Lower lobe of right lung (tissue), 2 donors: Measurements from ENCODE around the gene PKD2. TPM values are rescaled to one million over a fixed set of nuclear protein-coding genes. Genes with fewer than 3 reads are reported as not detected.

Source experiments
- ATAC-seq, 2 donors: fragments of 200-7000 bp; cut with Tn5 transposase; one replicate each; pipeline ENCODE4 v1.9.1; 2020 to 2022; ENCODE audit warnings: mild to moderate bottlenecking in 2 of 2, moderate library complexity in 2 of 2
- DNase-seq: peaks from one replicate; pipeline ENCODE4 v3.0.0-alpha.2; 2020
- H3K27ac ChIP-seq: fragments of 200-600 bp; one replicate; pipeline ENCODE4 v1.8.0; 2022
- H3K27me3 ChIP-seq: fragments of 200-600 bp; one replicate; pipeline ENCODE4 v1.8.0; 2022; ENCODE audit warnings: low read depth
- H3K36me3 ChIP-seq: fragments of 200-600 bp; one replicate; pipeline ENCODE4 v1.8.0; 2022; ENCODE audit warnings: mild to moderate bottlenecking
- H3K4me1 ChIP-seq: fragments of 200-600 bp; one replicate; pipeline ENCODE4 v1.8.0; 2022
- H3K4me3 ChIP-seq: fragments of 200-600 bp; one replicate; pipeline ENCODE4 v1.8.0; 2022; ENCODE audit warnings: mild to moderate bottlenecking
- H3K9me3 ChIP-seq: fragments of 200-600 bp; one replicate; pipeline ENCODE4 v1.8.0; 2022
- CTCF ChIP-seq: fragments of 200-600 bp; IDR thresholded peaks from one replicate; pipeline ENCODE4 v1.8.0; 2022; ENCODE audit warnings: antibody characterized with exemption, mild to moderate bottlenecking
- intact Hi-C: fragments of 100-400 bp; cut with DNase I; formaldehyde crosslinking; loops from one replicate; pipeline ENCODE4 v1.11.0; 2022
- total RNA-seq: library from RNA; stranded (reverse); fragmentation: NEBNext Ultra II Directional; extraction: Animal tissue kit (Norgen Biotek cat#: 25700); gene quantifications from one replicate; pipeline ENCODE4 v1.2.1, GENCODE V29; 2021
- donor health status: DM: no; HTN: yes; CAD: no; lungs with severe emphysema.

PKD2 gene
- total RNA-seq, 1 donor from 2014 or later: 21.4 TPM

DNA sequence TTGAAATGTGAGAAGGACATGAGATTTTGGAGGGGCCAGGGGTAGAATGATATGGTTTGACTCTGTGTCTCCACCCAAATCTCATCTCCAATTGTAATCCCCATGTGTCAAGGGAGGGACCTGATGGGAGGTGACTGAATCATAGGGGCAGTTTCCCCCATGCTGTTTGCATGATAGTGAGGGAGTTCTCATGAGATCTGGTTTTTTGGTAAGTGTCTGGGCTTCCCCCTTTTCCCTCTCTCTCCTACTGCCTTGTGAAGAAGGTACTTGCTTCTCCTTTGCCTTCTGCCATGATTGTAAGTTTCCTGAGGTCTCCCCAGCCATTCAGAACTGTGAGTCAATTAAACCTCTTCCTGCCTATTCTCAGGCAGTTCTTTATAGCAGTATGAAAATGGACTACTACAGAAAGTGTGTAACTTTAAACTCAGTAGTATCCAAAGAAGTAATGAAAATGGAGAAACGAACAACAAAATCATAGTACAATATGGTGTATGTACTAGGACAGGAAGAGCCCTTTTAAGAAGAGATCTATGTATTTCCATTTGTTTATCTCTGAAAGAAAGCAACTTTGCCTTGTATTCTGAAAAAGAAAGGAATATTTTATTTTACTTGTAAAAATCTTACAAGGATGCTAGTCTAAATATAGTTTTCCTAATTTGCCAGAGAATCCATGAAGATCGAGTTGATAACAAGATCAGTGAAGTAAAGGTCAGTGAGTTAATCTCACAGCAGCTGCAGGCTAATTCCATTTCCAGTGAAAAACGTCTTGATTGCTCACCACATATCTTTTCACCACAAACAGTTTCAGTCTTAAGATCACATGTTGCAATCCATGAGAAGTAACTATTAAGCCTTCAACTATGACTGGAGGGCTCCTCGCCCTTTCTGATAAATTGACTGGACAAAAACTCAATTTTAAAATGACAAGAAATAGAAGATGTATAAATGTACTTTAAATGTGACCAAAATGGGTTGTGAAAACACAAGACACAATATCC lies 20.5 kb downstream of the PKD2 start:
- Histone ChIP-seq H3K4me1 (no peaks in the 10 kb centered on the region), H3K4me3 (no peak overlapping the region), H3K9me3 (peaks cover 9% of the 10 kb centered on the region), H3K27ac (no peak overlapping the region), H3K27me3 (no peaks in the 10 kb centered on the region), H3K36me3 (no peaks in the 10 kb centered on the region)
- no peak for DNase-seq
- ATAC-seq: peak; percentile 53 to 71
- intact Hi-C loops: no loop called here
- no peak for TF ChIP-seq CTCF

DNA sequence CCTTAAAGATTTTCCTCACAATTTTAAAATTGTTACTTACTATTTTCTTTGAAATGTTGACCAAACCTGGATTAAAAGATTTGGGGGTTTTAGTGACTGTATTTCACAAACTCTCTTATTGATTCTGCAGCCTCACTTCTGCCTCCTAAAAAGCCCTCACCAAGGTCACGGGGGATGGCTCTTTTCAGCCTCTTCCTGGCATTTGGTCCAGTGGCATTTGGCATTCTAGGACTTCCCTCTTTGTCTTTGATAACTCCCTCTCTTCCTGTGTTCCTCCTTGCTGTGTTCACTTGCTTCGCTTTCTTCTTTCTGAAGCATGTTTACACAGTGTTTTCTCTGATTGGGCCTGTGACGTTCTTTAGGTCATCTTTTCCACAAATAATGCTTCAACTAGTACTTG lies 21.5 kb downstream of the PKD2 start:
- Histone ChIP-seq H3K9me3 (peaks cover 9% of the 10 kb centered on the region), H3K4me3 (no peak overlapping the region), H3K27ac (no peak overlapping the region), H3K36me3 (no peaks in the 10 kb centered on the region), H3K27me3 (no peaks in the 10 kb centered on the region), H3K4me1 (no peaks in the 10 kb centered on the region)
- intact Hi-C loops: no loop called here
- ATAC-seq (peak in 1 of 2 donors; percentile 48), DNase-seq (no peak)
- TF ChIP-seq CTCF: no peak

GRCh38 chr4:88029556-88029955 lies 22.1 kb downstream of the PKD2 start:
- Histone ChIP-seq H3K36me3 (no peaks in the 10 kb centered on the region), H3K4me3 (no peak overlapping the region), H3K4me1 (no peaks in the 10 kb centered on the region), H3K9me3 (peaks cover 9% of the 10 kb centered on the region), H3K27me3 (no peaks in the 10 kb centered on the region), H3K27ac (no peak overlapping the region)
- no peak for TF ChIP-seq CTCF
- DNase-seq (no peak), ATAC-seq (no peak)
- intact Hi-C loops: no loop called here

DNA sequence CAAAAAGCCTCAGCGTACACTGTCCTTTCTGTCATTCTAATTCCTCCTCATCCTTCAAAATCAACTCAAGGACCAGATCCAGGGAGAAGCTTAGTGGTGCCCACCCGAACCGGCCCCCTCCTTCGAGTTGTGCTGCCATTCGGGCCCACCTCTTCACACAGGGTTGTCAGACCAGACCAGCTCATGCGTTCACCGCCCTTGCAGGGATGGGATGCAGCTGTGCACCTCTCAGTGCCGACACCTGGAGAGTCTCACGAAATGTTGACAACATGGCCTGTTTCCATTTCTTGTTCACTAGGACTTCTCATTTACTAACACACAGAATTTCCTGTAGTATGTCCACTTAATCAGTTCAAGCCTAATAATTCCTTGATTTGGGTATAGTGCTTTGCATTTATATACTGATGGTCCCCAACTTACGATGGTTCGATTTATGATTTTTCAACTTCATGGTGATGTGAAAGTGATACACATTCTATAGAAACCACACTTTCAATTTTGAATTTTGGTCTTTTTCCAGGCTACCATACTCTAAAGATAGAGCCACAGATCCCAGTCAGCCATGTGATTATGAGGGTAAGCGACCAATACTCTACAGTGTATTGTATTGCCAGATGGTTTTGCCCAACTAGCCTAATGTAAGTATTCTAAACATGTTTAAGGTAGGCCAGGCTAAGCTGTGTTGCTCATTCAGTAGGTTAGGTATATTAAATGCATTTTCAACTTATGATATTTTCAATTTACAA lies 23.3 kb downstream of the PKD2 start:
- Histone ChIP-seq H3K9me3 (peaks cover 9% of the 10 kb centered on the region), H3K4me1 (no peaks in the 10 kb centered on the region), H3K27me3 (no peaks in the 10 kb centered on the region), H3K4me3 (no peak overlapping the region), H3K27ac (no peak overlapping the region), H3K36me3 (peaks cover under 1% of the 10 kb centered on the region)
- DNase-seq (no peak), ATAC-seq (no peak)
- no peak for TF ChIP-seq CTCF
- intact Hi-C loops: loop anchor here (10.0 kb wide), 1 partner anchor 184 kb away; no protein-coding TSS in a partner anchor

GRCh38 chr4:88033309-88033708 lies 25.9 kb downstream of the PKD2 start:
- Histone ChIP-seq H3K4me1 (no peaks in the 10 kb centered on the region), H3K27me3 (no peaks in the 10 kb centered on the region), H3K36me3 (peaks cover 24% of the 10 kb centered on the region), H3K27ac (no peak overlapping the region), H3K4me3 (no peak overlapping the region), H3K9me3 (no peaks in the 10 kb centered on the region)
- ATAC-seq (peak; percentile 54 to 61), DNase-seq (no peak)
- TF ChIP-seq CTCF: peak; percentile 66
- intact Hi-C loops: loop anchor here (10.0 kb wide), 1 partner anchor 181 kb away; no protein-coding TSS in a partner anchor
